Parathyroid adenoma (tissue), 2 donors: Measurements from ENCODE around the gene KLF5.

ENCODE experiments used
- H2AFZ ChIP-seq: fragments of 300-600 bp; sonication (generic); one replicate; pipeline ENCODE4 v1.7.0; 2017; ENCODE audit warnings: antibody characterized with exemption, mild to moderate bottlenecking
- H3K27ac ChIP-seq: fragments of 300-600 bp; sonication (generic); one replicate; pipeline ENCODE4 v1.7.0; 2017
- H3K27me3 ChIP-seq: fragments of 300-600 bp; sonication (generic); one replicate; pipeline ENCODE4 v1.7.0; 2017; ENCODE audit warnings: low read length; ENCODE audit not compliant: control insufficient read depth, insufficient read depth
- H3K36me3 ChIP-seq: fragments of 300-600 bp; sonication (generic); one replicate; pipeline ENCODE4 v1.7.0; 2017; ENCODE audit warnings: low read length; ENCODE audit not compliant: control insufficient read depth, insufficient read depth
- H3K4me1 ChIP-seq: fragments of 300-600 bp; sonication (generic); one replicate; pipeline ENCODE4 v1.7.0; 2017; ENCODE audit warnings: control low read depth
- H3K4me2 ChIP-seq: fragments of 300-600 bp; sonication (generic); one replicate; pipeline ENCODE4 v1.7.0; 2017; ENCODE audit warnings: low read length
- H3K4me3 ChIP-seq: fragments of 300-600 bp; sonication (generic); one replicate; pipeline ENCODE4 v1.7.0; 2017; ENCODE audit warnings: low read depth, low read length
- H3K79me2 ChIP-seq: fragments of 300-600 bp; sonication (generic); one replicate; pipeline ENCODE4 v1.7.0; 2017; ENCODE audit warnings: control low read depth
- H3K9ac ChIP-seq: fragments of 300-600 bp; sonication (generic); one replicate; pipeline ENCODE4 v1.7.0; 2017; ENCODE audit warnings: mild to moderate bottlenecking
- H3K9me3 ChIP-seq: fragments of 300-600 bp; sonication (generic); one replicate; pipeline ENCODE4 v1.7.0; 2017; ENCODE audit warnings: low read length; ENCODE audit not compliant: control insufficient read depth
- TF ChIP-seq, protein P1 (sequence below): fragments of 300-600 bp; sonication (generic); IDR thresholded peaks from one replicate; pipeline ENCODE4 v1.7.0; 2017; ENCODE audit warnings: antibody characterized with exemption, mild to moderate bottlenecking
- donor health status: primary hyperparathyroidism.

The KLF5 gene

DNA sequence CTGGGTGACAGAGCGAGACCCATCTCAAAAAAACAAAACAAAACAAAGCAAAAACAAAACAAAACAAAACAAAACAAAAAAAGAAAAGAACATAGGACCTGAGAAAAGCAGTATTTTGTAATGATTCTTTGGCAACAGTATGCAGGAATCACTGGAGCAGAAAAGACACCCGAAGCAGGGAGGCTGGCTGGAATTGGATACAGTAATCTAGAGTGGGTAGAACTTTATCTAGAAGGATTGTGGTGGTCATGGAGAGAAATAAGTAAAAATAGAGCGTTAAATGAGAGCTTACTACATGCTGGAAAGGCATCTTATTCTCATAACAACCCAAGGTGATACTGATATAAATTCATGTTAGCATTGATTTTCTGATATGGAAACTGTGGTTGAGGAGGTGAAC, 51.2 kb downstream of the KLF5 start:
- H3K79me2 ChIP-seq: no peaks in the 10 kb centered on the region

DNA sequence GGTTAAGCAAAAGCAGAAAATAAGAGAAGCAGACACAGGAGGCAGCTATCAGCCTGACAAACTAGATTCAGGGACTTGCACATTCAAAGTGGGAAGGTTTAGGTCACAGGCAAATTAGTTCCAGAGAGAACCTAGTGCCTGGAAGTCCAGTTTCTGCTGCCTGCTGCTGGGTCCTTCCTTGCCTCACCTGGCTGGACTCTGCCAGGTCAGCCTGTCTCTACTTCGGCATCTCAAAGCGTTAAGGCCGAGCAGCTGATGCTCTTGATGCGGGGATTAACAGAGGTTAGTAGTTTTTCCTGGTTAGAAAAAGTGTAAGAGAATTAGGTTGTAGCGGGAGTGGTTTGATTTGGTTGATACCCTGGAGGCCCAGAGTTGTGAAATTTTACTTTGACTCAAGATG, 52.0 kb downstream of the KLF5 start:
- Histone ChIP-seq H3K4me2 (no peak overlapping the region), H2AFZ (no peak overlapping the region), H3K9ac (no peak overlapping the region), H3K4me3 (no peak overlapping the region), H3K27ac (no peak overlapping the region), H3K27me3 (no peaks in the 10 kb centered on the region), H3K9me3 (no peaks in the 10 kb centered on the region), H3K36me3 (no peaks in the 10 kb centered on the region), H3K79me2 (no peaks in the 10 kb centered on the region), H3K4me1 (no peaks in the 10 kb centered on the region)
- TF ChIP-seq, protein P1, sequence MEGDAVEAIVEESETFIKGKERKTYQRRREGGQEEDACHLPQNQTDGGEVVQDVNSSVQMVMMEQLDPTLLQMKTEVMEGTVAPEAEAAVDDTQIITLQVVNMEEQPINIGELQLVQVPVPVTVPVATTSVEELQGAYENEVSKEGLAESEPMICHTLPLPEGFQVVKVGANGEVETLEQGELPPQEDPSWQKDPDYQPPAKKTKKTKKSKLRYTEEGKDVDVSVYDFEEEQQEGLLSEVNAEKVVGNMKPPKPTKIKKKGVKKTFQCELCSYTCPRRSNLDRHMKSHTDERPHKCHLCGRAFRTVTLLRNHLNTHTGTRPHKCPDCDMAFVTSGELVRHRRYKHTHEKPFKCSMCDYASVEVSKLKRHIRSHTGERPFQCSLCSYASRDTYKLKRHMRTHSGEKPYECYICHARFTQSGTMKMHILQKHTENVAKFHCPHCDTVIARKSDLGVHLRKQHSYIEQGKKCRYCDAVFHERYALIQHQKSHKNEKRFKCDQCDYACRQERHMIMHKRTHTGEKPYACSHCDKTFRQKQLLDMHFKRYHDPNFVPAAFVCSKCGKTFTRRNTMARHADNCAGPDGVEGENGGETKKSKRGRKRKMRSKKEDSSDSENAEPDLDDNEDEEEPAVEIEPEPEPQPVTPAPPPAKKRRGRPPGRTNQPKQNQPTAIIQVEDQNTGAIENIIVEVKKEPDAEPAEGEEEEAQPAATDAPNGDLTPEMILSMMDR: no peak

More for the DNA sequence above, 51.2 kb downstream of the KLF5 start:
- H3K4me3 ChIP-seq: no peak overlapping the region
- H3K27me3 ChIP-seq: no peaks in the 10 kb centered on the region
- no peaks in the 10 kb centered on the region for H3K4me1 ChIP-seq
- H3K36me3 ChIP-seq: no peaks in the 10 kb centered on the region
- no peak overlapping the region for H2AFZ ChIP-seq
- H3K4me2 ChIP-seq: no peak overlapping the region
- no peak overlapping the region for H3K9ac ChIP-seq
- TF ChIP-seq, protein P1: no peak
- no peak overlapping the region for H3K27ac ChIP-seq
- H3K9me3 ChIP-seq: no peaks in the 10 kb centered on the region

DNA sequence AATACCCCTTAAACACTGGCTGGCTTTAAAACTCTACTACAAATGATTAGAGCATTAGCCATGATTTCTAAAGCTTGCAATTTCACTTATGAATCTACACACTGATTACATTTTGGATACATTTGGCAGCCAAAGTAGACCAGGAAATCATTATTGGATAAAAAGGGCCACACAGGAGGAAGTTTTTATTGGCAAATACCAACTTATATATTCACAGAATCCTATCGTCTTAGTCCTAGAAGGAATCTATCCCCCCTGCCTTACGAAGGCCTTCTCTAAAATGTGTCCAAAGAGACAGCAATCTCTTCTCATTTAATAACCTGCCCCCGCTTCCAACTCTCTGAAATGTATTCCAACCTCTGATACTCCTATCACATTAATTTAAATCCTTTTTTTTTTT, 52.5 kb downstream of the KLF5 start:
- no peak overlapping the region for H3K27ac ChIP-seq
- H3K4me1 ChIP-seq: no peaks in the 10 kb centered on the region
- TF ChIP-seq, protein P1: no peak
- no peaks in the 10 kb centered on the region for H3K9me3 ChIP-seq
- H3K4me3 ChIP-seq: no peak overlapping the region
- no peak overlapping the region for H3K4me2 ChIP-seq
- H3K79me2 ChIP-seq: no peaks in the 10 kb centered on the region
- H3K27me3 ChIP-seq: no peaks in the 10 kb centered on the region
- H3K36me3 ChIP-seq: no peaks in the 10 kb centered on the region
- H3K9ac ChIP-seq: no peak overlapping the region
- no peak overlapping the region for H2AFZ ChIP-seq

DNA sequence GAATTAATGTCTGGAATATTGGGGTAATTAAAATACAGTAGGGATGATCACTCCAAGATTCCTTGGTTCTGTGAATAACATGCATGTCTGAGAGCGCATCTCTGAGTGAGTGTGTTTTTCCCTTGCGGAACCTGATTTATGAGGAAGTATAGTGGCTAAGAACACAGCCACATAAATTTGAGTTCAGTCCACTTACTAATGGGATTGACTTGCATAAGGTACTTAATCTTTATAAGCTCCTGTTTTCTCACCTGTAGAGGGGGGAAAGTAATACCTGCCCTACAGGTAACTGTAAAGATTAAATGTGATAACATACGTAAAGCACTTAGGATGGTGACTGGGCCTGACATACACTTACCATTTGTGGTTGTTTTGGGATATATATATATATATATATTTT, 60.8 kb downstream of the KLF5 start:
- no peak overlapping the region for H3K27ac ChIP-seq
- no peak overlapping the region for H3K4me3 ChIP-seq
- no peaks in the 10 kb centered on the region for H3K9me3 ChIP-seq

More for the DNA sequence above, 60.8 kb downstream of the KLF5 start:
- Histone ChIP-seq H3K4me2 (no peak overlapping the region), H3K79me2 (no peaks in the 10 kb centered on the region), H3K27me3 (no peaks in the 10 kb centered on the region), H2AFZ (no peak overlapping the region), H3K36me3 (no peaks in the 10 kb centered on the region), H3K9ac (no peak overlapping the region), H3K4me1 (no peaks in the 10 kb centered on the region)
- TF ChIP-seq, protein P1: no peak
